GM18519 (cell line): ENCODE data around the gene ATP4B.

Source experiments
- ATAC-seq: cut with Tn5 transposase; IDR thresholded peaks from one replicate; pipeline ENCODE4 v1.9.1; 2021; ENCODE audit warnings: mild to moderate bottlenecking, moderate library complexity; ENCODE audit not compliant: unreplicated experiment, low FRiP score

ATP4B gene

DNA sequence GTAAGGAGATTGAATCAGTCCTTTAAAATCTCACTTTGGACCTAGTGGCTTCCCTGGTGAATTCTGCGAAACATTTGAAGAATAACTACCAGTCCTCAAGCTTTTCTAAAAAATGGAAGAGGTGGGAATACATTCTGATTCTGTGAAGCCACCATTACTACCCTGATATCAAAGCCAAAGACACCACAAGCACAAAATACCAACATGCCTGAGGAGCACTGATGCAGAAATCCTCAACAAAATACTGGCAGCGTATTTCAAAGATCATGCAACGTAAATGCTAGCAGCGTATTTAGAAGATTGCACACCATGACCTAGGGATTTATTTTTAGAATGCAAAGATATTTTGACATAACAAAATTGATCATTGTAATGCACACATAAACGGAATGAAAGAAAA lies 14.4 kb downstream of the ATP4B start:
- ATAC-seq = no peak

DNA sequence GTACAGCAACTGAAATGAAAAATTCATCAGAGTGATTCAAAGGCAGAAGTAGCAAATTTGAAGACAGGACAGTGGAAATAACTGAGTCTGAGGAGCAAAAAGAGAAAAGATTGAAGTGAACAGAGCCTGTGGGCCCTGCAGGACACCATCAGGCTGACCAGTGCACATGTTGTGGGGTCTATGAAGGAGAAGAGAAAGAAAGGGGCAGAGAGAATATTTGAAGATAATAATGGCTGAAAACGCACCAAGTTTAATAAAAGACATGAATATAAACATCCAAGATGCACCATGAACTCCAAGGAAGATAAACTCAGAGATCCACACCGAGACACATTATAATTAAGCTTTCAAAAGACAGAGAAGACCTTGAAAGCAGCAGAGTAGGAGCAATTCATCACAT lies 15.4 kb downstream of the ATP4B start:
- ATAC-seq = no peak

DNA sequence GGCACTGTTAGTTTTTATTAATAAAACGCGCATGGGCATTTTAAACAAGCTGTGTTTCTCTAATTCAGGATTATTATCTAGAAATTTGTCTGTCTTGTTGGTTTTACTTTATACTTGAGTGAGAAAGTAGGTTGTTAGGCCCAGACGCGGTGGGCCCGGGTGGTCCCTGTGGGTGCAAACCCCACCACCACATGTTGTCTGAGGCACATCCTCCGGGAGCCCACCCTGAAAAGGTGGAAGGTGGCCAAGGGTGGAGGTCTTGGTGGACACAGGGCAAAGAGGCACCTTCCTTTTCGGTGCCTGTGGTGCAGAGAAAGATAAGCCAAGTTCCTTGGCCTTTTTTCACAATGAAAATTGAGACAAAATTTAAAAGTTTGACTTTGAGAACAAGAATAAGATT lies 16.6 kb downstream of the ATP4B start:
- ATAC-seq = no peak

DNA sequence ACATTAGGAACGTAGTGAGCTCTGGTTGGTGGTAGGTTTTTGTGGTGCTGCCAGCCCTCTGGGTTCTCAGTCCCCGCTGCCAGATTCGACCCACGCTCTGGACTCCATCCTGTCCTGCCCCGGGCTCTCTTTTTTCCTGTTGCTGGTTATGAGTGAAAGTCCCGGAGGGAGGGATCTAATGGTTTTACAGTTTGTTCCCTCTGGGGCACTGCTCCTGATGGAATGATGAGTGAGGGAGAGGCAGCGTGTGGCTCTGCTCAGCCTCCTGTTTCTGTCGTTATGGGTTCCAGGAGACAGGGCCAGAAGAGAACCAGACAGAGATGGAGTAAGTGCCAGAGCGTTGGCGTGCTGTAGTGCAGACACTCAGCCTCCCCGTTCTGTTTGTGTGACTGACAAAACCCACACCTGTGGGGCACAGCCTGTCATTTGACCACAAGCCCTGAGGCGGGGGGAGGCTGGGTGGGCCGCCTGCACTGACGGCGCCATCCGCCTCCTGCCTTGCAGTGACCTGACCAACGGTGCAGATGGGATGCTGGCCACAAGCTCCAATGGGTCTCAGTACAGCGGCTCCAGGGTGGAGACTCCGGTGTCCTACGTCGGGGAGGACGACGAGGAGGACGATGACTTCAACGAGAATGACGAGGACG lies 18.3 kb downstream of the ATP4B start:
- ATAC-seq = no peak

DNA sequence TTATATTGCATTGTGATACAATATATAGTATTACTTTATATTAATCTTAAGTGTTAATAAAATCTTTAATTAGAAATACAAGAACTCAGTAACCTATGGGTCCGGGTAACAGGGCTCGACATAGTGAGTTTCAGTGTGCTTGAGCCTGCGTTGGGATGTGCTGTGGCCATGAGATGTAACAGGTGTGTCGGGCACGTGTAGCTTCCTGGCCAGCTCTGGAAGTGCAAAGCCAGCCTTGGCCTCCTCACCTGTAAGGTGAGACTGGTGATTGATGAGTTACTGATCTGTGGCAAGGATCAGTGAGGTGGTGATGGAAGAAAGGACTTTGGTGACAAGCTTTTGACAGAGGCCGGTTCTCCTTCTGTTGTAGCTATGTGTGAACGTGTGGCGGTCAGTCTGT lies 19.2 kb downstream of the ATP4B start:
- no peak for ATAC-seq

DNA sequence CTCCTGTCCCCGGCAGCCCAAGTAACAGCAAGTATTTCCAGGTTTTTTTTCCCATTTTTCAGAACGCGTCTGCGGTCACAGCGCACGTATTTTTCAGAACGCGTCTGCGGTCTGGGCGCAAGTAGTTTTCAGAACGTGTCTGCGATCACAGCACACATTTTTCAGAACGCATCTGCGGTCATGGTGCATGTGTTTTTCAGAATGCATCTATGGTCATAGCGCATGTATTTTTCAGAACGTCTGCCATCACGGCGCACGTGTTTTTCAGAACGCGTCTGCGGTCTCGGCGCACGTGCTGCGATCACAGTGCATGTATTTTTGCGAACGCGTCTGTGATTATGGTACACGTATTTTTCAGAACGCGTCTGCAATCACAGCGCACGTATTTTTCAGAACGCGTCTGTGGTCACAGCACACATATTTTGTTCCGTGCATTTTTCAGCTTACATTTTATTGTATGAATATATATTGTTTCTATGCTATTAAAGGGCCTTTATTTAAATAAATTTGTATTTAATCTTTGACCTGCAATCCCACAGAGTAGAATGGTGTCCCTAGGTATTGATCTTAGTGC lies 19.7 kb downstream of the ATP4B start:
- no peak for ATAC-seq

DNA sequence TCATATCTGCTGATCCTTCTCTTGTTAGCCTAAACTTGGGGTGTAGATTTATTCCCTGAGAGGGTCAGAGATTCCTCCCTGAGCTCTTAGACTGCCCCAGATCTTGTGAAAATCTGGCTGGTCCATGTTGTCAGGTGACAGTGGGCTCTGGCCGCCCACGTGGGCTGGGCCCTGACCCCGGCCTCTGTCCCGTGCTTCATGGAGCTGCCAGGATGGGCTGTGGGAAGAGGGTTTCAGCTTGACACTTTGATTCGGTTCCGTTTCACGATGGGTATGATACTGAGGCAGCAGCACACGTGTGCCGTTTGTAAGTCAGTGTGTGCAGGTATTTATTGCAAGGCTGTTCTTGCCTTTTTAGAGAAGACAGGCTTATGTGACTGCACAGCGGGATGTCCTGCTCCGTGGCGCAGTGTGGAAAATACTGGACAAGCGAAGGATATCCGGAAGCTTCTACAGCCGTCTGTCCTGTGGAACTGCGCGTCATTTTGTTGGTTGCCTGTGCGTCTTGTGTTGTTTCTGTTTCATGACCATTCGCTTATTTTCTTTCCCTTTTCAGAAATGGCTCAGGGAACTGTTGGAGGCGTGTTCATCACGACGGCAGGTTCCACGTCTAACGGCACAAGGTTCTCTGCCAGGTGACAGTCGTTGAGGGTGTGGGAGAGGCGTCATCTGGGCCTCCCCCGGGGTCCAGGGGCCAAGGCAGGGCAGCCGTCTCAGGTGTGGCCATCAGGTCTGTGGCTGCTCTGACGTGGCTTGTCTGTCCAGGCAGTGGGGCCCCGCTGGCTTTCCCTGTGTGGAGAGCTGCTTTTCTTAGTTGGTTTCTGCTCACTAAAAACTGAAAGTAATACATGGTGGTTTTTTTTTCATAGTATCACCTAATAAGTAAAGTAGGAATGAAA lies 20.5 kb downstream of the ATP4B start:
- no peak for ATAC-seq

DNA sequence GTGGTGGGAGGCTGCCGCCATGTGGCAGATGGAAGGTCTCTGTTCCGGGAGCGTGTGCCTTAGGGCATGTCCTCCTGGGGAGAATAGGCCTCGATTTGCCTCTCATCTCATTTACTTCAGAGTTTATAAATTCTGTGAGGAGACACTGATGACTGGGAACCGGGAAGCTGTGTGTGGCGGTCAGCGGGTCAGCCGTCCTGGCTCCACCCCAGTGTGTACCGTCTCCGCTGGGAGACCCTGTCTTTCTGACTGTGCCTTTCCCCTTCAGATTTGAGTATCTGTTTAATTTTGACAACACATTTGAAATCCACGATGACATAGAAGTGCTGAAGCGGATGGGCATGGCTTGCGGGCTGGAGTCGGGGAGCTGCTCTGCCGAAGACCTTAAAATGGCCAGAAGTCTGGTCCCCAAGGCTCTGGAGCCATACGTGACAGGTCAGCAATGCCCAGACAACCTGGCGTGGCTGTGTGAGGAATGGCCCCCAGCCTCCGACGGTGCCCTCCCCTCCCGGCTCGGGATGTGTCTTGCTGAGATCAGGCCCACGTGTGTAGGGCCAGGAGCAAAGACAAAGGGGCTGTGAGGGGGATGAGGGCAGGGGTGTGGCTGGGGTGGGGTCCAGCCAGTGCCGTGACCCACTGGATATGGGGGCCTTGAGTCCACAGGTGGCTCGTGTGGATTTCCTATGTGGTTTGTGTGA lies 21.6 kb downstream of the ATP4B start:
- ATAC-seq = no peak

DNA sequence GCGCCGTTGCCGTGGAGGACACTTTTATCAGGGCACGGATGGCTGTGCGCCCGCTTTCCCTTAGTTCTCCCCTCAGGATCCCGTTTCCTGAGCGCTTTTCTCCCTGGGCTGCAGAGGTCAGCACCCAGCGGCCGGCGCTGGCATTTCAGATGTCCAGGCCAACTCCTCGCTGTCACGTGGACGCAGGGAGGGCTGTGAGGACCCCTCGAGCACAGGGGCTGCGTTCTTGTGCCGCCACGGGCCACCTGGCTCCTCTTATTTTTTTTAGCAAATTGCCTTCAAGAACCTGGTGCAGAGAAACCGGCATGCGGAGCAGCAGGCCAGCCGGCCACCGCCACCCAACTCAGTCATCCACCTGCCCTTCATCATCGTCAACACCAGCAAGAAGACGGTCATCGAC lies 22.3 kb downstream of the ATP4B start:
- no peak for ATAC-seq

DNA sequence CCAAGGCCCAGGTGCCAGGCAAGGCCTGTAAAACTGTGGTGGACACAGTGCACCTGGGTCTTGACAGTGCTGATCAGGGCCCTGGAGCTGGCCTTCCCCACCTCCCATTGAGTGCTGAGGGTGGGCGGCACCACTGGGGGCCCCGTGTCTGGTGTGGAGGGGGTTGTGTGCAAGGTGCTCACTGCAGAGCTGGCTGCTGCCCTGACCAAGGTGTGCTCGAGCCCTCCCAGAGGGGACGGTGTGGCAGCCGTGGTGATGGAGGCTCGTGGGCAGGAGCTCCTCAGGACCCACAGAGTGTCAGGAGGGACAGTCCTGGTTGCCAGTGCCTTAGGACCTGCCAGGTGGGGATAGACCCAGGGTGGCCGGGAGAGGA lies 23.0 kb downstream of the ATP4B start:
- ATAC-seq = no peak

DNA sequence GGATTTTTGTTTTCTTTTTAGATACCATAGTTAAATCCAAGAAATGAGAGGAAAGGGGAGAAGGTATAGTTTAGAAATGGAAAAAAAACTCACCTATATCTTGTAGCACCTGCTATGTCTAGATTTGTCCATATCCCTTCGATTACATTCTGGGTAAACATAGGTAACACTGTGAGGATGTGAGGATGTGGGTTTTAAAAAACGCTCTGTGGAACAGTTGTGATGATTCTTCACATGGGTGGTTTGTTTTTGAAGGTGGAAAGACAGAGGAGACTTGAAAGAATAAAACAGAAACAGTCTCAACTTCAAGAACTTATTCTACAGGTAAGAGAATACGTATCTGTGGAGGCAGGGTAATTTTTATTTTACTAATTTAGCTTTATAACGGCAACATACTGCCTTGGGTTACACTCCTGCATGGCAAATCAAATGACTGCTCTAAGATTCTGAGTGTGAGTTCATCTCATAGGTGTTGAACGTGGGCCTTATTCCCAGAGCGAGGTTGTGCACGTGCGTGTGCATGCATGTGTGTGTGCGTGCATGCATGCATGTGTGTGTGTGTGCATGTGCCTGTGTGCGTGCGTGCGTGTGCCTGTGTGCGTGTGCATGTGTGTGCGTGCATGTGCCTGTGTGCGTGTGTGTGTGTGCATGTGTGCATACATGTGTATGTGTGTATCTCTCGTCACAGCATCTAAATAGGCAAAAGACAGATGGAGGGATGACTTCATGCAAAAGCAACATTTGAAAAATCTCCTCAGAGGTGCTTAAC lies 23.5 kb downstream of the ATP4B start:
- ATAC-seq = no peak

DNA sequence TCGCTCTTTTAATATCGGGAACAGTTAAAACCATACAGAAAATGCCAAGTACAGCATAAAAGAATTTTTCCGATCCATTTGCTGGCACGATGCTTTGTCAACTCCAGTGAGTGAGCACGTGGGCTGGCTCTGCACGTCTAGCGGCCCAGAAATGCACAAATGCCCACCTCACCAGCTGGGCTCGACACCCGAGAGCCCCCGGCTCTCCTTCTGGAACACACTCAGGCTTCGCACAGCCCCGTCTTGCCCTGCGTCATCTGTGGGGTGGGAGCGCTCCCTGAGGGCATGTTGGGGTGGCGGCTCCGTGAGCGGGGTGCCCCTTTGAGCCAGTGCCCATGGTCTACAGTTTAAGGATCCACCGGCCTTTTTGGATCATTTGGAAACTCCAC lies 24.5 kb downstream of the ATP4B start:
- no peak for ATAC-seq

DNA sequence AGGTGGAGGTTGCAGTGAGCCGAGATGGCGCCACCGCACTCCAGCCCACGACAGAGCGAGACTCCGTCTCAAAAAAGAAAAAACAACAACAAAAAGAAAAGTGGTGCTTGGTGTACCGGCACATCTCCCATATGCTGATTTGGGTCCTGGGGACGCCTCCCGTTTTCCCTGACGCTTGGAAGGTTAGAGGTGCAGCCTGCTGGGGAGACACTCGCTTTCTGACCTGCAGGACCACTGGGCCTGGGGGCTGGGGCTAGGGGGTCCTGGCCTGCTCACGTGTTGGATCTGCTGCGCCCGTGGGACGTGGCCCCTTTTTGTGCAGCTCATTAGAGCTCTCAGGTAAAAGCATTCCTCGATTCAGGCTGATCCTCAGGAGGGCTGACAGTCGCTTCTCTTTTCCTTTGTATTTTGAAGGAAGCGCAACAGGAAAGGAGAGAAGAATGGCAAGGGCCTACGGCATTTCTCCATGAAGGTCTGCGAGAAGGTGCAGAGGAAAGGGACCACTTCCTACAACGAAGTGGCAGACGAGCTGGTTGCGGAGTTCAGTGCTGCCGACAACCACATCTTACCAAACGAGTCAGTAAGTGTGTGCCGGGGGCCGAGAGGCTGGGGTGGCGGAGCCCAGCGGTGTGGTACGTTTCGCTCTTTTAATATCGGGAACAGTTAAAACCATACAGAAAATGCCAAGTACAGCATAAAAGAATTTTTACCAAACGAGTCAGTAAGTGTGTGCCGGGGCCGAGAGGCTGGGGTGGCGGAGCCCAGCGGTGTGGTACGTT lies 25.1 kb downstream of the ATP4B start:
- ATAC-seq = no peak

DNA sequence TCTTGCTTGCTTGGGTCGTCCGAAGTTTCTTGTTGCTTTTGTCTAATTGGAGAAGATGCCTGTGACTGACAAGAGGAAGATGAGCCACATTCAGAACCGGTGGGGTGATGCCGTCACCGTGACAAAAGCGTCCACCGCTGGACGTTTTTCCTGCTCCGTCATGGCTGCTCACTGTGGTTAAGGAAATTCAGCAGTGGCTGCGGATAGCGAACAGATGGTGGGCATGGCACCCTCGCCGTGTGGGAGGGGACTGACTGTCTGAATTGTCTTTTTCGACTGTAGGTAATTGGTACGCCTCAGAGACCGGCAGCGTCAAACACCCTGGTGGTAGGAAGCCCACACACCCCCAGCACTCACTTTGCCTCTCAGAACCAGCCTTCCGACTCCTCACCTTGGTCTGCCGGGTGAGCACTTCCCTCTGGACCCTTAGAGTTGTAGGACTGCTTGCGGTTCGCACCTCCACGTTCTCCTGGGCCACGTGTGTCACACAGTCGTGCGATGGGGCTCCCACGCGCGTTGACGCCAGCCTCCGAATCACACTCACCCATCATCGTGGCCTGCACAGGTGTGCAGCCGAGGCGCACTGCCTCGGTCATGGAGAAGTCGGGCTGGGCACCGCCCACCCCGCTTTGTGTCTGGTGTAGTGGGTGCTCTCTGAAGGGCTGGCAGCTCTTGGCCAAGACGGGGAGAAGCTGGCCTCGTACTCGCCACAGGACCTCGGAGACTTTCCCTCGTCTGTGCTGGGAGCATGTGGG lies 26.5 kb downstream of the ATP4B start:
- no peak for ATAC-seq

DNA sequence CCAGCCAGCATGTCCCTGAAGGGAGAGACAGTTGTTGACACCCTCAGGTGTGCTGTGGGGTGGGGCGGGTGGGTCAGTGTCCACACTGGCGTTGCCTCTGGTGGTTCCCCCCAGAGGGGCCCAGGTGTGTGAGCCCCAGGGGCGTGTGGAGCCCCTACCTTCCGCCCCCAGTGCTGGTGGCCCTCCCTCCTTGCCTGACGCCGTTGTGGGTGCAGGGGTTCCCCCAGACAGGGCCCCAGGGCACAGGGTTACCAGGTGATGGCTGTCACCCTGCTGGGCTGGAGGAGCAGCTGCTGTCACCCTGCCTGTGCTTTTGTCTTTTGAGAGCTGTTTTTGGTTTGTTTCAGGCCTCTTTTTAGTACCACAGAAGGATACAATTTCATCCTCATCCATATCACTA lies 27.2 kb downstream of the ATP4B start:
- no peak for ATAC-seq

DNA sequence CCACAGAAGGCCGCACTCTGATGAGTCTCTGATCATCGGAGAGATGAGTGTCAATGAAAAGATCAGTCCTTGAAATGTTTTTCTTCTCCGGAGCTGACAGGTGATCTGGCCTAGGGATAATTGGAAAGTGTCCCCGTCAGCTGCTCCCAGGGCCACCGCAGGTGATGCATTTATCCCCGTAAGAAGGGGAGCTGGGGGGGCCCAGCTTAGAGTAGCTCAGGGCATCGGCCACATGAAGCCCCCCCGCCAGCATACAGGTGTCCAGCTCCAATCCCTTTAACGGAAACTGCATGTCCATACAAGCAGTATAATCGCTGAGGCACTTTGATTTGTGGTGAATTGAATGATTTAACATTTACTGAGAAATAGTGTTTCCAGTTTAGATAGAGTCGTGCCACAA lies 27.7 kb downstream of the ATP4B start:
- no peak for ATAC-seq

DNA sequence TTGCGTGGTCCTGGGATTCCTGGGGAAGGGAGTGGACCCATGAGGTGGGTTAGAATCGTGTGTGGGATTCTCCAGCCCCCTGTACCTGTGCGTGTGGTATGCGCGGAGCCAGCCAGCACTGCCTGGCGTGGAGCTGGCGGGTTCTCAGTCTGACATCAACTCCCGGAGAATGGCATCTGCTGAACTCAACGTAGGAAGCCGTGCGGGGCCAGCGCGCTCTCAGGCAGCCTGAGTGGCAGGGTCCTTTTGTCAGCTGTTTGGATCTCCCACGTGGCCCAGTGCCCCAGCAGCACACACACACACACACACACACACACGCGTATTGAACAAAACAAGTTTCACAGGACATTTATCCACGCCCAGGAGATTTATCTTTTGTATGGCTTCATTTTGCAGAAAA lies 28.1 kb downstream of the ATP4B start:
- ATAC-seq = no peak

DNA sequence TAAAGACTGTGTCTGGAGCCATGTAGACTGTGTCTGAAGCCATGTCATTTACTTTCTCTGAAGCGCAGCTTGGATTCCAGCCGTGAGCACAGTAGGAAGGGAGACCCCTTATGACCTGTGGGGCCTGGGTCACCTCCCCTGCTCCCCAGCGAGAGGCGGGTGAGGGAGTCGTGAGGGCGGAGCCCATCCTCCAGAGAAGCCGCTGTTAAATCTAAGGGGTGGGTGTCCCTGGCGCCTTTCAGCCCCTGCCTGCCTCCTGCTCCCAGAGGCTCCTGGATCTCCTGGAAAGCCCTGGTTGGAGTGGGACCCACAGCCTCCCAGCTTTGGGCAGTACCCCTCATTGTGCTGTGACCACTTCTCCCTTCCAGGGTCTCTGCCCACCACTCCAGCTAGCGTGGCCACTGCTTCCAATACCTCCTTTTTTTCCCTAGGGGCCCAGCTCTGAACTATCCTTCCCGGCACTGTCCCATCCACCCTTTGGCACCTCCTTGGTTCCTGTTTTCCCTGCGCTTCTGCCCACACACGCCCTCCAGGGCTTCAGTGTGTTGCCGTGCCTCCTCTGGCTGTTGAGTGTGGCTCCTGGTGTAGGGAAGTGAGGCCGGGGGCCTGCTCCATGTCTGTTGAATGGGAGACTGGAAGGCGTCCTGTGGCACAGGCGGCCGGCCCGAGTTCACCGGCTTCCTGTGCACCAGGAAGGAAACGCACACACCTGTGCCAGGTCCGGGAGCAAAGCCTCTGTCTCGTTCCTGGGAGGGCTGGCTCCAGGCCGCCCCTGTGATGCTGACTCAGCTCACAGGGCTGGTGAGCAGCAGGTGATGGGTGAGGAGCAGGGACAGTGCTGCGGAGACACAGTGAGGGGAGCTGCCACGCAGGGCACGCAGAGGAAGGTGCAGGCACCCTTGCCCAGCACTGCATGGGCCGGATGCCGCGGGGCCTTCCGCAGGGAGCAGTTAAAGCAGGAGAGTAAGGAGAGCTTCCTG lies 29.4 kb downstream of the ATP4B start:
- no peak for ATAC-seq
